GM18508 (cell line): ENCODE data around the gene MEDAG.

ENCODE experiments used
- ATAC-seq: cut with Tn5 transposase; IDR thresholded peaks from one replicate; pipeline ENCODE4 v1.9.1; 2021; ENCODE audit warnings: moderate number of reproducible peaks; ENCODE audit not compliant: insufficient read depth, unreplicated experiment

Gene MEDAG

GRCh38 chr13:30872276-30872594, 33.8 kb upstream of the MEDAG start:
- ATAC-seq: no peak

GRCh38 chr13:30872685-30873461, 33.2 kb upstream of the MEDAG start:
- no peak for ATAC-seq

- no peak for ATAC-seq
Measured at GRCh38 chr13:30873499-30873898, 32.6 kb upstream of the MEDAG start.

- ATAC-seq: no peak
Measured at GRCh38 chr13:30874111-30874510, 32.0 kb upstream of the MEDAG start.

GRCh38 chr13:30874561-30874960, 31.5 kb upstream of the MEDAG start:
- no peak for ATAC-seq

- ATAC-seq: no peak
Measured at GRCh38 chr13:30877335-30877734, 28.7 kb upstream of the MEDAG start.

- no peak for ATAC-seq
Measured at GRCh38 chr13:30880151-30880855, 25.8 kb upstream of the MEDAG start.

GRCh38 chr13:30880856-30881155, 25.3 kb upstream of the MEDAG start:
- ATAC-seq: no peak

GRCh38 chr13:30881191-30881651, 24.9 kb upstream of the MEDAG start:
- ATAC-seq: no peak

GRCh38 chr13:30882026-30882850, 23.8 kb upstream of the MEDAG start:
- no peak for ATAC-seq

- ATAC-seq: no peak
Measured at GRCh38 chr13:30882996-30883766, 22.9 kb upstream of the MEDAG start.

GRCh38 chr13:30884543-30884942, 21.5 kb upstream of the MEDAG start:
- no peak for ATAC-seq

- ATAC-seq: no peak
Measured at GRCh38 chr13:30889196-30889690, 16.8 kb upstream of the MEDAG start.

GRCh38 chr13:30892966-30893365, 13.1 kb upstream of the MEDAG start:
- no peak for ATAC-seq

- ATAC-seq: no peak
Measured at GRCh38 chr13:30895773-30896172, 10.3 kb upstream of the MEDAG start.

- ATAC-seq: no peak
Measured at GRCh38 chr13:30898070-30898469, 8.0 kb upstream of the MEDAG start.

- ATAC-seq: no peak
Measured at GRCh38 chr13:30898678-30899241, 7.3 kb upstream of the MEDAG start.

- no peak for ATAC-seq
Measured at GRCh38 chr13:30900436-30900835, 5.6 kb upstream of the MEDAG start.

- ATAC-seq: no peak
Measured at GRCh38 chr13:30900952-30901749, 4.9 kb upstream of the MEDAG start.
